Measurements from ENCODE around the gene STAT4. TPM values are rescaled to one million over a fixed set of nuclear protein-coding genes. Genes with fewer than 3 reads are reported as not detected.
A peak's percentile ranks its signal among the peaks of the same experiment; 100 is the strongest.

The STAT4 gene
- total RNA-seq, 4 donors from 2014 or later: 3.1 to 9.1 TPM; not detected in 2

GRCh38 chr2:191010887-191011885 is 139.6 kb downstream of the STAT4 start:
- Histone ChIP-seq H3K27me3 (no peaks in the 10 kb centered on the region), H3K4me1 (peaks cover 3 to 52% (median 21%) of the 10 kb centered on the region in 4 donors), H3K27ac (no peak overlapping the region), H3K36me3 (peaks cover 0 to 30% (median 12%) of the 10 kb centered on the region in 4 donors), H3K9me3 (no peaks in the 10 kb centered on the region), H3K4me3 (peak overlapping the region in 1 of 4 donors; percentile 75)
- TF ChIP-seq POLR2A (IDR thresholded peaks at IDR 0.05): no peak
- no peak for TF ChIP-seq POLR2AphosphoS5 (IDR thresholded peaks at IDR 0.05)
- no peak for TF ChIP-seq EP300 (IDR thresholded peaks at IDR 0.05; ENCODE audit: low read depth)
- no peak for TF ChIP-seq CTCF (IDR thresholded peaks at IDR 0.05)
- DNase-seq: no peak
- intact Hi-C loops (cut with DNase I; ENCODE audit: low total_unique reads) (no loop called here), in situ Hi-C loops (cut with MboI; ENCODE audit: low pct_ligation_motif_present in 1 of 4, low pct_unique_long_range_greater_than_20kb in 1 of 4, low sequenced_read_pairs in 3 of 4) (loop anchor here in 1 of 4 donors (10.0 to 25.0 kb wide), 2 partner anchors 124 to 674 kb away; partner anchors contain the start of gene GLS)
- WGBS, 2 donors (ENCODE audit: low coverage in 1 of 2): 65 to 79% methylated on average over 3 to 14 of the region's 14 CpGs

- WGBS, 2 donors (ENCODE audit: low coverage in 1 of 2): 90 to 93% methylated on average over 4 of the region's 4 CpGs
Observed at GRCh38 chr2:191009541-191010374, 141.0 kb downstream of the STAT4 start.

GRCh38 chr2:191008286-191008685 is 142.5 kb downstream of the STAT4 start:
- Histone ChIP-seq H3K9me3 (no peaks in the 10 kb centered on the region), H3K27me3 (no peaks in the 10 kb centered on the region), H3K27ac (no peak overlapping the region), H3K4me3 (no peak overlapping the region), H3K36me3 (peaks cover 0 to 54% (median 25%) of the 10 kb centered on the region in 4 donors), H3K4me1 (peaks cover 3 to 40% (median 17%) of the 10 kb centered on the region in 4 donors)
- no peak for TF ChIP-seq POLR2AphosphoS5 (IDR thresholded peaks at IDR 0.05)
- TF ChIP-seq CTCF (IDR thresholded peaks at IDR 0.05): no peak
- no peak for TF ChIP-seq EP300 (IDR thresholded peaks at IDR 0.05; ENCODE audit: low read depth)
- TF ChIP-seq POLR2A (IDR thresholded peaks at IDR 0.05): no peak
- in situ Hi-C loops (cut with MboI; ENCODE audit: low pct_ligation_motif_present in 1 of 4, low pct_unique_long_range_greater_than_20kb in 1 of 4, low sequenced_read_pairs in 3 of 4) (loop anchor here in 1 of 4 donors (25.0 kb wide), 1 partner anchor 121 kb away; the partner anchor contains the start of gene GLS), intact Hi-C loops (cut with DNase I; ENCODE audit: low total_unique reads) (no loop called here)
- DNase-seq: no peak

More at GRCh38 chr2:191009541-191010374, 141.0 kb downstream of the STAT4 start:
- Histone ChIP-seq H3K27ac (no peak overlapping the region), H3K4me3 (no peak overlapping the region), H3K9me3 (no peaks in the 10 kb centered on the region), H3K27me3 (no peaks in the 10 kb centered on the region), H3K4me1 (peaks cover 3 to 45% (median 21%) of the 10 kb centered on the region in 4 donors), H3K36me3 (peaks cover 0 to 40% (median 18%) of the 10 kb centered on the region in 4 donors)
- TF ChIP-seq EP300 (IDR thresholded peaks at IDR 0.05; ENCODE audit: low read depth) (no peak), POLR2AphosphoS5 (IDR thresholded peaks at IDR 0.05) (no peak), CTCF (IDR thresholded peaks at IDR 0.05) (no peak), POLR2A (IDR thresholded peaks at IDR 0.05) (no peak)
- intact Hi-C loops (cut with DNase I; ENCODE audit: low total_unique reads) (no loop called here), in situ Hi-C loops (cut with MboI; ENCODE audit: low pct_ligation_motif_present in 1 of 4, low pct_unique_long_range_greater_than_20kb in 1 of 4, low sequenced_read_pairs in 3 of 4) (loop anchor here in 1 of 4 donors (10.0 to 25.0 kb wide), 2 partner anchors 122 to 675 kb away; partner anchors contain the start of gene GLS)
- no peak for DNase-seq

Measured in transverse colon (tissue), 4 donors.